ENCODE results near the gene ARHGEF38.

ARHGEF38 gene

DNA sequence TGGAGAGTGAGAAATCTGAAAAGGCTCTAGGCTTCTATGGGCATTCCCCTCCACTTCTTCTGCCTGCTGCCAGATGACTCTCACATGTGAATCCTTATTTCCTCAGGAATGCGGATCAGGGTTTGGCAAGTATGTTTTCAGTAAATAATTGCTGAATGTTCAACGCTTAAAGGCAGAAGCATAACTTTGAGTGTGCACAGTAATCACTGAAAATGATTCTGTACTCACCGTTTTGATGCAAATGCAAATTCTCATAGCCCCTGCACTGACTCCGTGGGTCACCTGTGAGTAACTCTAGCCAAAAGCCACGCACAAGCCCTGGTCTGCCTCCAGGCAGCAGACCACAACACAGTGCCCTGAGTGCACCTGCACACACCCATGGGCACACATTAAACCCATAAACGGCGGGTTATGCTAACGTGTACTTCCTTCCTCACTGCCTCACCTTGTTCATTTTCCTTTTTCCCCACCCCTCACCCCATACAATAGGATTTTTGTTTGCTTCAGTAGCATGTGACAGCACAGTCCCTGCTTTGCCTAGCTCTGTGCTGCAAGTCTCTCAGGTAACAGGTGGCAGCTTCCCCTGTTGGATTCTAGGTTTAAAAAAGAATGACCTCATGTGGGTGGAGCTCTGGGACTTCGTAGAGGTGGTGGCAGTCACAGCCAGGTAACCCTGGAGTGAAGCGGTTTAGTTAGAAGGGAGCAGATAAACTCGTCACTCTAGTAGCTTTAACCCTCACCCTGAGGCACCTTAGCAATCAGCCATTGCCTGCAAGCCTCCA, at the start of gene ARHGEF38:
Gene ARHGEF38, plus strand, starts transcription at position 656 of the 782 bp plus-strand sequence. CDS start 146 bp downstream, outside the sequence.
- TF ChIP-seq NFIC (IDR thresholded peaks at IDR 0.05): no peak
- TF ChIP-seq CREB1 (IDR thresholded peaks at IDR 0.05; ENCODE audit: low read depth): no peak
- TF ChIP-seq USF1 (IDR thresholded peaks at IDR 0.05): peak; percentile 36; the same call in 1 of the 2 replicates
- peak; percentile 45 for TF ChIP-seq MAX (IDR thresholded peaks at IDR 0.05)

GRCh38 chr4:105503484-105503883, 48.9 kb upstream of the ARHGEF38 start:
- TF ChIP-seq CEBPB (IDR thresholded peaks at IDR 0.05) (no peak), YY1 (IDR thresholded peaks at IDR 0.05; ENCODE audit: low read depth) (no peak), TEAD4 (IDR thresholded peaks at IDR 0.05) (no peak), TAF1 (IDR thresholded peaks at IDR 0.05; ENCODE audit: low read depth) (no peak), NFIC (IDR thresholded peaks at IDR 0.05) (no peak), TCF12 (IDR thresholded peaks at IDR 0.05; ENCODE audit: low read depth) (no peak), RAD21 (IDR thresholded peaks at IDR 0.05; ENCODE audit: low read depth) (no peak), MAX (IDR thresholded peaks at IDR 0.05) (no peak), ZBTB7A (IDR thresholded peaks at IDR 0.05; ENCODE audit: low read depth) (no peak), CREB1 (IDR thresholded peaks at IDR 0.05; ENCODE audit: low read depth) (no peak), USF1 (IDR thresholded peaks at IDR 0.05) (no peak), FOXM1 (IDR thresholded peaks at IDR 0.05; ENCODE audit: borderline replicate concordance, low read depth) (no peak), EP300 (IDR thresholded peaks at IDR 0.05; ENCODE audit: borderline replicate concordance) (no peak), EGR1 (IDR thresholded peaks at IDR 0.05) (no peak)
- TF ChIP-seq, protein P1, sequence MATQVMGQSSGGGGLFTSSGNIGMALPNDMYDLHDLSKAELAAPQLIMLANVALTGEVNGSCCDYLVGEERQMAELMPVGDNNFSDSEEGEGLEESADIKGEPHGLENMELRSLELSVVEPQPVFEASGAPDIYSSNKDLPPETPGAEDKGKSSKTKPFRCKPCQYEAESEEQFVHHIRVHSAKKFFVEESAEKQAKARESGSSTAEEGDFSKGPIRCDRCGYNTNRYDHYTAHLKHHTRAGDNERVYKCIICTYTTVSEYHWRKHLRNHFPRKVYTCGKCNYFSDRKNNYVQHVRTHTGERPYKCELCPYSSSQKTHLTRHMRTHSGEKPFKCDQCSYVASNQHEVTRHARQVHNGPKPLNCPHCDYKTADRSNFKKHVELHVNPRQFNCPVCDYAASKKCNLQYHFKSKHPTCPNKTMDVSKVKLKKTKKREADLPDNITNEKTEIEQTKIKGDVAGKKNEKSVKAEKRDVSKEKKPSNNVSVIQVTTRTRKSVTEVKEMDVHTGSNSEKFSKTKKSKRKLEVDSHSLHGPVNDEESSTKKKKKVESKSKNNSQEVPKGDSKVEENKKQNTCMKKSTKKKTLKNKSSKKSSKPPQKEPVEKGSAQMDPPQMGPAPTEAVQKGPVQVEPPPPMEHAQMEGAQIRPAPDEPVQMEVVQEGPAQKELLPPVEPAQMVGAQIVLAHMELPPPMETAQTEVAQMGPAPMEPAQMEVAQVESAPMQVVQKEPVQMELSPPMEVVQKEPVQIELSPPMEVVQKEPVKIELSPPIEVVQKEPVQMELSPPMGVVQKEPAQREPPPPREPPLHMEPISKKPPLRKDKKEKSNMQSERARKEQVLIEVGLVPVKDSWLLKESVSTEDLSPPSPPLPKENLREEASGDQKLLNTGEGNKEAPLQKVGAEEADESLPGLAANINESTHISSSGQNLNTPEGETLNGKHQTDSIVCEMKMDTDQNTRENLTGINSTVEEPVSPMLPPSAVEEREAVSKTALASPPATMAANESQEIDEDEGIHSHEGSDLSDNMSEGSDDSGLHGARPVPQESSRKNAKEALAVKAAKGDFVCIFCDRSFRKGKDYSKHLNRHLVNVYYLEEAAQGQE (IDR thresholded peaks at IDR 0.05; ENCODE audit: low read depth): no peak

DNA sequence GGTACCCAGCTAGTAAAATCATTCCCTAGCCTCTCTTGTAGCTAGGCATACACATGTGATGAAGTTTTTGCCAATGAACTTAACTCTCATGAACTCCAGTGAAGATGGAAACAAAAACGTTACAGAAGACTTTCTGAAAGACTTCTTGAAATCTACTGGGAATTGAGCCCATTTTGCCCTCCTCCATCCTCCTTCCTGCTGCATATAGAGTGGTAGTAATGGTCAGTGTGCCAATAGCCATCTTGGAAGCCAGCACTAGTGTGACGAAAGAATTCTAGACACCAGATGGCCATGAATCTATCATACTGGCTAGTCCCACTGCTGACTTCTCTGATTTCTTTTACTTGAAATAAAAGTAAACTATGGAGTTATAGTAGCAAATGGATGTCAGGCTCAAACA, 47.7 kb upstream of the ARHGEF38 start:
- no peak for TF ChIP-seq TCF12 (IDR thresholded peaks at IDR 0.05; ENCODE audit: low read depth)
- TF ChIP-seq TAF1 (IDR thresholded peaks at IDR 0.05; ENCODE audit: low read depth): no peak
- TF ChIP-seq RAD21 (IDR thresholded peaks at IDR 0.05; ENCODE audit: low read depth): no peak
- no peak for TF ChIP-seq ZBTB7A (IDR thresholded peaks at IDR 0.05; ENCODE audit: low read depth)

DNA sequence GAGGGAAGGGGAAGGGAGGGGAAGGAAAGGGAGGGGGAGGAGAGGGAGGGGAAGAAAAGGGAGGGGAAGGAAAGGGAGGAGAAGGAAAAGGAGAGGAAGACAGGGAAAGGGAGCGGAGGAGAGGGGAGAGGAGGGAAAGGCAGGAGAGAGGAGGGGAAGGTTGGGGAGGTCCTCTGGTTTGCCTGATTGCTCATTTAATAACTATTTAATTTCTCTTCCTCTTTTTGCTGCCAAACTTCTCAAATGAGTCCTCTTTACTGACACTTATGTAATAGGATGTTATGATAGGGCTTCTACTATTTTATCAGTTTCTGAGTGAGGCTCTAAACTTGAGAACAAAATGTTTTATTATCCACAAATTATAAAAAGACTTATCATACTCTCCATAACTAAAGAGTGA, 43.1 kb upstream of the ARHGEF38 start:
- TF ChIP-seq NFIC (IDR thresholded peaks at IDR 0.05) (no peak), USF1 (IDR thresholded peaks at IDR 0.05) (no peak), RAD21 (IDR thresholded peaks at IDR 0.05; ENCODE audit: low read depth) (no peak), FOXM1 (IDR thresholded peaks at IDR 0.05; ENCODE audit: borderline replicate concordance, low read depth) (no peak), YY1 (IDR thresholded peaks at IDR 0.05; ENCODE audit: low read depth) (no peak), EGR1 (IDR thresholded peaks at IDR 0.05) (no peak), CEBPB (IDR thresholded peaks at IDR 0.05) (no peak), EP300 (IDR thresholded peaks at IDR 0.05; ENCODE audit: borderline replicate concordance) (no peak), TCF12 (IDR thresholded peaks at IDR 0.05; ENCODE audit: low read depth) (no peak), TAF1 (IDR thresholded peaks at IDR 0.05; ENCODE audit: low read depth) (no peak), ZBTB7A (IDR thresholded peaks at IDR 0.05; ENCODE audit: low read depth) (no peak), TEAD4 (IDR thresholded peaks at IDR 0.05) (no peak), CREB1 (IDR thresholded peaks at IDR 0.05; ENCODE audit: low read depth) (no peak), MAX (IDR thresholded peaks at IDR 0.05) (no peak)
- TF ChIP-seq, protein P1 (IDR thresholded peaks at IDR 0.05; ENCODE audit: low read depth): no peak

GRCh38 chr4:105509714-105510113, 42.7 kb upstream of the ARHGEF38 start:
- TF ChIP-seq CREB1 (IDR thresholded peaks at IDR 0.05; ENCODE audit: low read depth): no peak
- no peak for TF ChIP-seq TCF12 (IDR thresholded peaks at IDR 0.05; ENCODE audit: low read depth)
- TF ChIP-seq MAX (IDR thresholded peaks at IDR 0.05): no peak
- TF ChIP-seq CEBPB (IDR thresholded peaks at IDR 0.05): no peak
